HG02870 (cell line): ENCODE results near the gene OR1S2.
"Not testable (repeated sequence)": the region's sequence is repeated elsewhere in the genome, so short reads cannot be mapped to it uniquely, and the experiment has no call there.

ENCODE experiments used
- ATAC-seq: cut with Tn5 transposase; IDR thresholded peaks from one replicate; pipeline ENCODE4 v1.9.1; 2021; ENCODE audit warnings: mild to moderate bottlenecking, moderate library complexity; ENCODE audit not compliant: unreplicated experiment

OR1S2 gene, protein sequence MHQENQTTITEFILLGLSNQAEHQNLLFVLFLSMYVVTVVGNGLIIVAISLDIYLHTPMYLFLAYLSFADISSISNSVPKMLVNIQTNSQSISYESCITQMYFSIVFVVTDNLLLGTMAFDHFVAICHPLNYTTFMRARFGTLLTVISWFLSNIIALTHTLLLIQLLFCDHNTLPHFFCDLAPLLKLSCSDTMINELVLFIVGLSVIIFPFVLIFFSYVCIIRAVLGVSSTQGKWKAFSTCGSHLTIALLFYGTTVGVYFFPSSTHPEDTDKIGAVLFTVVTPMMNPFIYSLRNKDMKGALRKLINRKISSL

DNA sequence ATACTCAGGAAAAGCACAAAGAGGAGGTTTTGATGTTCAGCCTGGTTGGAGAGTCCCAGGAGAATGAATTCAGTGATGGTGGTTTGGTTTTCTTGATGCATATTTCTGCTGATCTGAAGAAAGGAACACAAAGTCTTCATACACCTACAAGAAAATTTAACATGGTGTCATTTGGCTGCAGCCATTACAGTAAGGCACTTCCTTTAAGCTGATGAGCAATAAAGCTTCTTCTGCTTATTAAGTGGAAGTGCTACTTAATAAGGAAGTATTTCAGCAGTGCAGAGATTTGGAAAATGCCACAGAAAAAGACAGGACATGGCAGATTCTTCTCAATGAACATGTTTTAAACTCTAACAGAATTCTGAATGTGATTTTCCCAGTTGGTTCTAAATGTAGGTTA, at the start of gene OR1S2:
Gene OR1S2, minus strand, starts transcription at position 101 of the 400 bp plus-strand sequence. Its CDS starts 0 bp downstream, at position 101.
- no peak for ATAC-seq

DNA sequence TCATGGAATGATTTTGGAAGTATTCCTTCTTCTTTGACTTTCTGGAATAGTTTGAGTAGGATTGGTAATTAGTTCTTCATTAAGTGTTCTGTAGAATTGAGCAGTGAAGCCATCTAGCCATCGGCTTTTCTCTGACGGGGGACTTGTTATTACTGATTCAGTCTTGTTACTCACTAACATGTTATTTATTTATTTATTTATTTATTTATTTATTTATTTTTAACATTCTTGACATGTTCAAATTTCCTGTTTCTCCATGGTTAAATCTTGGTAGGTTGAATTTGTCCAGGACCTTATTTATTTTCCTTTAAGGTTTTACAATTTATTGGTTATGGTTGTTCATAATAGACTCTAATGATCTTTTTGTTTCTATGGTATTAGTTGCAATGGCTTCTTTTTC, 40.0 kb upstream of the OR1S2 start:
- no peak for ATAC-seq

- no peak for ATAC-seq
Observed at GRCh38 chr11:58227956-58228615, 24.1 kb upstream of the OR1S2 start.

DNA sequence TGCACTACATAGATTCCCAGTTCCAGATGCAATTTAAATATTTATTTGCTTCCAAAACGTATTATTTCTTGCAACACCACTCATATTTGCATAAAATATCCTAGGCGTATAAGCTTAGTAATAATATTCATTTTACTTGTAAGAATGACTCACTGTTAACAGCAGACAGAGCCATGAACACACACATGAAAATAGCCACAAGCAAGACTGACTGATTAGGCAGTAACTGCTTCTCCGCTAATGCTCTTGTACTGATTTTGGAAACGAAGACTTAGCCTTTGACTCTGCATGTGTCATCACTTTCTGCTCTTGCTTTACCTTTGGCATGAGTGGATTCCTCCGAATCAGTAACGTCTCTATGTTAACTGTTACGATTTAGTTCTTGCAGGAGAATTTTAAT, 18.8 kb upstream of the OR1S2 start:
- no peak for ATAC-seq

- no peak for ATAC-seq
Observed at GRCh38 chr11:58216476-58216875, 12.5 kb upstream of the OR1S2 start.

GRCh38 chr11:58212420-58212819, 8.5 kb upstream of the OR1S2 start, which contains the start of gene OR1S1:
TSS of gene OR1S1 (plus strand) at chr11:58212720.
- ATAC-seq: not testable (repeated sequence)

GRCh38 chr11:58199271-58199670, 4.7 kb downstream of the OR1S2 start:
- no peak for ATAC-seq

- ATAC-seq: no peak
Observed at GRCh38 chr11:58195939-58196338, 8.0 kb downstream of the OR1S2 start.

GRCh38 chr11:58193391-58193790, 10.6 kb downstream of the OR1S2 start:
- ATAC-seq: no peak

- ATAC-seq: no peak
Observed at GRCh38 chr11:58192229-58192628, 11.7 kb downstream of the OR1S2 start.

GRCh38 chr11:58188770-58189169, 15.2 kb downstream of the OR1S2 start, which contains the start of gene OR9Q2:
TSS of gene OR9Q2 (plus strand) at chr11:58189070. CDS start at chr11:58190491, 1,421 bp downstream.
- ATAC-seq: no peak

DNA sequence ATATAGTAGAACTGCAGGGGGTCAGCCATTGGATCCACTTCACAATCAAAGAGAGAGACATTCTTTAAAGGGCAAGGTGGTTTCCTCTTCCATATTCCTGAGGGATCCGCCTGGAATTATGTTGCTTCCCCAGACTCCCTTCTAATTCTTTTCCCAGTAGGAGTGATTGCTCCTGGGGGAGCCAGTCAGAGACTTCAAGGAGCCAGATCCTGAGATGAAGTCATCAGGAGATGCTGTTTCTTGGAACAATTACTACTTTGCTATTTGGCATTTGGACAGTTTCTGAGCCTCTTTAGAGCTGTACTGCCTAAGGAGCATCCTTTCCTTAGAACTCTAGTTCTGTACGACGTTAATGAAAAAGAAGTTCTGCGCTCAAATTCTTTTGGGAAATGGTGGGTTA, 17.0 kb downstream of the OR1S2 start:
- no peak for ATAC-seq

DNA sequence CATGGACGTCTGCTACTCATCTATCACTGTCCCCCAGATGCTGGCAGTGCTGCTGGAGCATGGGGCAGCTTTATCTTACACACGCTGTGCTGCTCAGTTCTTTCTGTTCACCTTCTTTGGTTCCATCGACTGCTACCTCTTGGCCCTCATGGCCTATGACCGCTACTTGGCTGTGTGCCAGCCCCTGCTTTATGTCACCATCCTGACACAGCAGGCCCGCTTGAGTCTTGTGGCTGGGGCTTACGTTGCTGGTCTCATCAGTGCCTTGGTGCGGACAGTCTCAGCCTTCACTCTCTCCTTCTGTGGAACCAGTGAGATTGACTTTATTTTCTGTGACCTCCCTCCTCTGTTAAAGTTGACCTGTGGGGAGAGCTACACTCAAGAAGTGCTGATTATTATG, 24.3 kb downstream of the OR1S2 start:
- no peak for ATAC-seq

GRCh38 chr11:58178444-58178843, 25.5 kb downstream of the OR1S2 start:
- no peak for ATAC-seq

GRCh38 chr11:58177409-58178054, 26.4 kb downstream of the OR1S2 start:
- ATAC-seq: no peak

- ATAC-seq: no peak
Observed at GRCh38 chr11:58165504-58166106, 38.3 kb downstream of the OR1S2 start.

DNA sequence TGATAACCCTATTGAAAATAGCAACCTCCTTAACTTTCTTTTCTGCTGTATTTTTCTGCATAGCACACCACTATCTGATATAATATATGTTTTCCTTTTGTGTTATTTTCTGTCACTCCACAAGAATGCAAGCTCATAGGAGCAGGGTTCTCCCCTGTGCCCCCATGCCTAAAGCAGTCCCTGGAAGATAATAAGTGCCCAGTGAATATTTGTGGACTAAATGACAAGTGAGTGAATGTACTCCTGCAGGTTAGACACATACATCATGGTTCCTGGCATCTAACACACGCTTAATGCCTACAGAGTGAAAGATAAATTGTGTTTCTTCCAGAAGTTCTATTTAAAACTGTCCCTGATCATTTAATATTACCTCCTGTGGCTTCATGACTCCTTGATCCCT, 39.0 kb downstream of the OR1S2 start:
- no peak for ATAC-seq

DNA sequence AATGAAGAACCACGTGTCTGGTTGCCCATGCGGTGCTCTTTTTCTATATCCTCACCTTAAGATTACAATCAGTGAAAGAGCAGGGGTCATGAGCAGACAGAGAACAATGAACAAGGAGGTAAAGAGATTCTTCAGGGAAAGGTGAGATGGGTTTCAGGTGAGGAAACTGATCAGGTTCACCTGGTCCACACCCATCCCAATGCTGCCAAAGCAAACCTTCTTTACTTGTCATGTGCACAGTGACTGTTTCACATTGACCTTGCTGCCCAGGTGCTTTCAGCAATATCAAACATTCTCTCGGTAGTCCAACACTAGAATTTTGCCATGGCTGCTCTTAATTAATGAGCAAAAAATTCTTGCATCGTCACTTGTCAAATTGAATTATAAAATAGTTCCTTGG, 39.6 kb downstream of the OR1S2 start:
- ATAC-seq: no peak
